ENCODE results near the gene ZNF532.

ZNF532 gene

GRCh38 chr18:58988600-58988999 lies 123.9 kb downstream of the ZNF532 start:
- no peak for TF ChIP-seq CTCF (IDR thresholded peaks at IDR 0.05)
- Histone ChIP-seq H3K27ac (no peak overlapping the region), H3K4me3 (no peak overlapping the region)
- no peak for DNase-seq (ENCODE audit: low spot score)

- no peak for DNase-seq (ENCODE audit: low spot score)
- TF ChIP-seq CTCF (IDR thresholded peaks at IDR 0.05), result no peak
- Histone ChIP-seq H3K27ac (no peak overlapping the region), H3K4me3 (no peak overlapping the region)
These were observed 124.6 kb downstream of the ZNF532 start for GRCh38 chr18:58989184-58989759.

GRCh38 chr18:58990720-58991119 lies 126.0 kb downstream of the ZNF532 start:
- no peak for DNase-seq (ENCODE audit: low spot score)
- TF ChIP-seq CTCF (IDR thresholded peaks at IDR 0.05), result no peak
- no peak overlapping the region for H3K4me3 ChIP-seq
- peak overlapping the region; percentile 84 to 88 for H3K27ac ChIP-seq

GRCh38 chr18:58991167-58991798 lies 126.6 kb downstream of the ZNF532 start:
- peak overlapping the region; percentile 84 to 88 for H3K27ac ChIP-seq
- TF ChIP-seq CTCF (IDR thresholded peaks at IDR 0.05), result no peak
- DNase-seq (ENCODE audit: low spot score), result no peak
- H3K4me3 ChIP-seq, result no peak overlapping the region

- no peak for TF ChIP-seq CTCF (IDR thresholded peaks at IDR 0.05)
- DNase-seq (ENCODE audit: low spot score), result no peak
- no peak overlapping the region for H3K4me3 ChIP-seq
- H3K27ac ChIP-seq, result peak overlapping the region; percentile 84 to 88
These were observed 127.9 kb downstream of the ZNF532 start for GRCh38 chr18:58992301-58993231.

- H3K27ac ChIP-seq, result peak overlapping the region; percentile 61 to 84
- no peak overlapping the region for H3K4me3 ChIP-seq
- DNase-seq (ENCODE audit: low spot score), result no peak
- TF ChIP-seq CTCF (IDR thresholded peaks at IDR 0.05), result no peak
These were observed 128.6 kb downstream of the ZNF532 start for GRCh38 chr18:58993260-58993659.

All from coronary artery (tissue), 2 donors.